CD4-positive, alpha-beta T cell treated with Interleukin-17A for 1 hour (primary cell): ENCODE measurements around the gene WRNIP1.
"Not testable (repeated sequence)": the region's sequence is repeated elsewhere in the genome, so short reads cannot be mapped to it uniquely, and the experiment has no call there.

ENCODE experiments used
- DNase-seq: peaks from one replicate; pipeline ENCODE4 v3.0.0-alpha.2; 2020

The WRNIP1 gene

GRCh38 chr6:2790588-2791449 is 25.6 kb downstream of the WRNIP1 start:
- DNase-seq: peak; percentile 72

- no peak for DNase-seq
These were observed 26.3 kb downstream of the WRNIP1 start for GRCh38 chr6:2791450-2791974.

- DNase-seq: no peak
These were observed 27.3 kb downstream of the WRNIP1 start for GRCh38 chr6:2792330-2793110.

- peak; percentile 35 for DNase-seq
These were observed 28.4 kb downstream of the WRNIP1 start for GRCh38 chr6:2793534-2794151.

GRCh38 chr6:2794171-2794730 is 29.1 kb downstream of the WRNIP1 start:
- DNase-seq: no peak

- DNase-seq: no peak
These were observed 30.0 kb downstream of the WRNIP1 start for GRCh38 chr6:2795162-2795561.

GRCh38 chr6:2795956-2796355 is 30.8 kb downstream of the WRNIP1 start:
- peak; percentile 9 for DNase-seq

GRCh38 chr6:2796861-2797260 is 31.7 kb downstream of the WRNIP1 start:
- no peak for DNase-seq

GRCh38 chr6:2797564-2798031 is 32.4 kb downstream of the WRNIP1 start:
- no peak for DNase-seq

GRCh38 chr6:2798586-2799134 is 33.5 kb downstream of the WRNIP1 start:
- no peak for DNase-seq

GRCh38 chr6:2799936-2800527 is 34.8 kb downstream of the WRNIP1 start:
- DNase-seq: peak; percentile 7

- DNase-seq: no peak
These were observed 35.5 kb downstream of the WRNIP1 start for GRCh38 chr6:2800552-2801316.

GRCh38 chr6:2801687-2802086 is 36.5 kb downstream of the WRNIP1 start:
- DNase-seq: not testable (repeated sequence)

GRCh38 chr6:2802521-2803060 is 37.4 kb downstream of the WRNIP1 start:
- DNase-seq: no peak

- no peak for DNase-seq
These were observed 38.7 kb downstream of the WRNIP1 start for GRCh38 chr6:2803731-2804429.

GRCh38 chr6:2804516-2804915 is 39.3 kb downstream of the WRNIP1 start:
- no peak for DNase-seq

- no peak for DNase-seq
These were observed 39.8 kb downstream of the WRNIP1 start for GRCh38 chr6:2805031-2805430.

GRCh38 chr6:2806644-2807043 is 41.5 kb downstream of the WRNIP1 start:
- DNase-seq: no peak

- DNase-seq: no peak
These were observed 42.3 kb downstream of the WRNIP1 start for GRCh38 chr6:2807342-2808090.

GRCh38 chr6:2809015-2809414 is 43.8 kb downstream of the WRNIP1 start:
- DNase-seq: no peak
